SK-N-SH (cell line): ENCODE measurements around the gene WASF2. TPM values are rescaled to one million over a fixed set of nuclear protein-coding genes. Genes with fewer than 3 reads are reported as not detected.

Experiments used
- CTCF ChIA-PET: fragments of 300-600, 350-600 bp; formaldehyde crosslinking; extraction: SDS; loops from one replicate; lab custom pipeline; 2021; lab: Yijun Ruan, JAX
- POLR2A ChIA-PET: fragments of 350-600 bp; sonication (Branson Sonifier 250); formaldehyde crosslinking; extraction: SDS; loops from one replicate; lab custom pipeline; 2020; ENCODE audit warnings: antibody characterized with exemption, inconsistent platforms; lab: Yijun Ruan, JAX
- DNase-seq: peaks from one replicate; pipeline ENCODE4 v3.0.0; 2012
- H2AFZ ChIP-seq: fragments of 200-600 bp; sonication (generic); 2 replicates; pipeline ENCODE4 v1.8.1; 2016; ENCODE audit warnings: antibody characterized with exemption, mild to moderate bottlenecking, low read depth
- H3F3A ChIP-seq: fragments of 200-600 bp; sonication (generic); replicated peaks from 2 replicates; pipeline ENCODE3; 2016; ENCODE audit warnings: antibody characterized with exemption, mild to moderate bottlenecking; ENCODE audit not compliant: insufficient read depth
- H3K27ac ChIP-seq, 2 experiments: fragments of 200-500 bp in 1 of 2; fragments of 200-600 bp in 1 of 2; sonication (Bioruptor generic) in 1 of 2; sonication (generic), shearing (Covaris generic) in 1 of 2; 2 replicates each; pipeline versions ENCODE4 v1.5.1 to v1.6.1; 2014 to 2016; ENCODE audit warnings: low read depth in 2 of 2, inconsistent platforms in 1 of 2, low read length in 1 of 2, mild to moderate bottlenecking in 1 of 2, mixed read lengths in 1 of 2
- H3K27me3 ChIP-seq: fragments of 200-600 bp; sonication (generic), shearing (Covaris generic); 2 replicates; pipeline ENCODE4 v1.6.1; 2016; ENCODE audit warnings: mixed run types; ENCODE audit not compliant: insufficient read depth
- H3K36me3 ChIP-seq, 2 experiments: fragments of 200-500 bp in 1 of 2; fragments of 200-600 bp in 1 of 2; sonication (Bioruptor generic) in 1 of 2; sonication (generic) in 1 of 2; replicated peaks in 1 of 2; 2 replicates each; pipeline versions ENCODE3 to v1.5.1; 2014 to 2016; ENCODE audit warnings: low read length in 1 of 2, mild to moderate bottlenecking in 1 of 2; ENCODE audit not compliant: insufficient read depth in 2 of 2, control insufficient read depth in 1 of 2
- H3K4me1 ChIP-seq, 2 experiments: fragments of 200-500 bp in 1 of 2; fragments of 200-600 bp in 1 of 2; sonication (Bioruptor generic) in 1 of 2; sonication (generic), shearing (Covaris generic) in 1 of 2; 2 replicates each; pipeline versions ENCODE4 v1.5.1 to v1.6.1; 2014 to 2016; ENCODE audit warnings: low read depth in 1 of 2, low read length in 1 of 2, mixed run types in 1 of 2; ENCODE audit not compliant: insufficient read depth in 2 of 2, control insufficient read depth in 1 of 2
- H3K4me2 ChIP-seq: fragments of 200-600 bp; sonication (generic), shearing (Covaris generic); 2 replicates; pipeline ENCODE4 v1.6.1; 2017; ENCODE audit warnings: mixed run types
- H3K4me3 ChIP-seq, 2 experiments: fragments of 200-500 bp in 1 of 2; fragments of 200-600 bp in 1 of 2; sonication (Bioruptor generic) in 1 of 2; sonication (generic), shearing (Covaris generic) in 1 of 2; 2 replicates each; pipeline versions ENCODE4 v1.5.1 to v1.8.1; 2014 to 2016; ENCODE audit warnings: low read depth in 2 of 2, inconsistent platforms in 1 of 2, low read length in 1 of 2, mild to moderate bottlenecking in 1 of 2, mixed read lengths in 1 of 2, moderate library complexity in 1 of 2
- H3K79me2 ChIP-seq: fragments of 200-600 bp; sonication (generic); 2 replicates; pipeline ENCODE4 v1.8.1; 2017; ENCODE audit warnings: mild to moderate bottlenecking; ENCODE audit not compliant: insufficient read depth
- H3K9ac ChIP-seq: fragments of 200-600 bp; sonication (generic); 2 replicates; pipeline ENCODE4 v1.6.1; 2017; ENCODE audit warnings: mixed run types
- H3K9me2 ChIP-seq: fragments of 200-600 bp; sonication (generic); 2 replicates; pipeline ENCODE4 v1.6.1; 2017; ENCODE audit warnings: mixed run types
- H3K9me3 ChIP-seq: fragments of 200-600 bp; sonication (generic); 2 replicates; pipeline ENCODE4 v1.6.1; 2017; ENCODE audit warnings: mixed run types, mild to moderate bottlenecking, moderate library complexity
- H4K20me1 ChIP-seq: fragments of 200-600 bp; sonication (generic); 2 replicates; pipeline ENCODE4 v1.6.1; 2017; ENCODE audit warnings: mild to moderate bottlenecking, mixed run types; ENCODE audit not compliant: insufficient read depth
- CTCF ChIP-seq: fragments of 200-600 bp; sonication (generic); IDR thresholded peaks from 2 replicates; pipeline ENCODE4 v1.6.1; 2017; ENCODE audit warnings: antibody characterized with exemption, mild to moderate bottlenecking, moderate library complexity
- ELF1 ChIP-seq: IDR thresholded peaks from 2 replicates; pipeline ENCODE4 v1.4.0; 2012
- FOSL2 ChIP-seq: IDR thresholded peaks from 2 replicates; pipeline ENCODE4 v1.4.0; 2012; ENCODE audit warnings: low read depth, mild to moderate bottlenecking, moderate library complexity, borderline replicate concordance
- FOXJ3 ChIP-seq: sonication (generic); formaldehyde crosslinking; IDR thresholded peaks from 2 replicates; pipeline ENCODE4 v1.5.1; 2020; ENCODE audit warnings: mild to moderate bottlenecking, missing genetic modification reagents
- FOXM1 ChIP-seq: IDR thresholded peaks from 2 replicates; pipeline ENCODE4 v1.4.0; 2012; ENCODE audit warnings: low read depth, mild to moderate bottlenecking
- GATA2 ChIP-seq: sonication (generic); formaldehyde crosslinking; IDR thresholded peaks from 2 replicates; pipeline ENCODE4 v1.5.0; 2020; ENCODE audit warnings: mild to moderate bottlenecking, missing genetic modification reagents
- JUND ChIP-seq: IDR thresholded peaks from 2 replicates; pipeline ENCODE4 v1.4.0; 2012
- MXI1 ChIP-seq: IDR thresholded peaks from 2 replicates; pipeline ENCODE4 v1.6.1; 2012; ENCODE audit warnings: mild to moderate bottlenecking, low read depth, low read length, improper control_type of control experiment
- NFIC ChIP-seq: IDR thresholded peaks from 2 replicates; pipeline ENCODE4 v1.4.0; 2012; ENCODE audit warnings: borderline replicate concordance
- NRF1 ChIP-seq: IDR thresholded peaks from 2 replicates; pipeline ENCODE4 v1.6.1; 2012; ENCODE audit warnings: low read depth, mild to moderate bottlenecking, low read length
- POLR2AphosphoS5 ChIP-seq: IDR thresholded peaks from 2 replicates; pipeline ENCODE4 v1.6.1; 2012; ENCODE audit warnings: low read depth, low read length
- RAD21 ChIP-seq: IDR thresholded peaks from 2 replicates; pipeline ENCODE4 v1.6.1; 2012; ENCODE audit warnings: mild to moderate bottlenecking, low read length
- RCOR1 ChIP-seq: fragments of 150-350 bp; IDR thresholded peaks from 2 replicates; pipeline ENCODE4 v1.6.1; 2017; ENCODE audit warnings: antibody characterized with exemption, low read length
- RFX5 ChIP-seq: IDR thresholded peaks from 2 replicates; pipeline ENCODE4 v1.6.1; 2012; ENCODE audit warnings: mild to moderate bottlenecking, improper control_type of control experiment, low read length
- SMC3 ChIP-seq: IDR thresholded peaks from 2 replicates; pipeline ENCODE4 v1.6.1; 2012; ENCODE audit warnings: low read depth, low read length, improper control_type of control experiment
- TAF1 ChIP-seq: IDR thresholded peaks from 2 replicates; pipeline ENCODE4 v1.6.1; 2012; ENCODE audit warnings: low read depth, mild to moderate bottlenecking, low read length, moderate library complexity, borderline replicate concordance
- USF1 ChIP-seq: IDR thresholded peaks from 2 replicates; pipeline ENCODE4 v1.4.0; 2012; ENCODE audit warnings: low read depth, borderline replicate concordance
- YY1 ChIP-seq: IDR thresholded peaks from 2 replicates; pipeline ENCODE4 v1.4.0; 2012; ENCODE audit warnings: low read depth, mild to moderate bottlenecking
- WGBS: methylation state at CpG from one replicate; pipeline ENCODE4 v1.1.6; 2017; ENCODE audit warnings: low lambda C conversion rate; 5-methylcytosine and 5-hydroxymethylcytosine counted together
- polyA plus RNA-seq, 3 experiments: library from polyadenylated mRNA; depleted of rRNA; stranded (reverse); fragments of >200 nt; gene quantifications; 2 replicates each; pipeline ENCODE4 v1.2.3, GENCODE V29; 2012

Gene WASF2
- polyA plus RNA-seq, 1 of the 3 experiments (the other 2 are of a cell fraction) = 27.1 TPM

GRCh38 chr1:27417713-27418112 is 72.3 kb downstream of the WASF2 start:
- H3K9me2 ChIP-seq = no peaks in the 10 kb centered on the region
- WGBS = 95% methylated on average over 3 of the region's 3 CpGs
- peaks cover 16% of the 10 kb centered on the region for H3F3A ChIP-seq
- H3K4me3 ChIP-seq = no peak overlapping the region
- H3K4me2 ChIP-seq = no peak overlapping the region
- no peak for DNase-seq
- TF ChIP-seq RFX5 = no peak
- no peak for TF ChIP-seq RAD21
- no peak for TF ChIP-seq SMC3
- TF ChIP-seq ELF1 = no peak
- no peak for TF ChIP-seq FOSL2
- TF ChIP-seq NRF1 = no peak
- TF ChIP-seq YY1 = no peak
- TF ChIP-seq RCOR1 = no peak
- TF ChIP-seq GATA2 (CRISPR knock-in tag) = no peak
- TF ChIP-seq CTCF = no peak
- TF ChIP-seq MXI1 = no peak
- no peak for TF ChIP-seq FOXJ3 (CRISPR knock-in tag)
- TF ChIP-seq TAF1 = no peak
- TF ChIP-seq NFIC = no peak
- TF ChIP-seq FOXM1 = no peak
- no peak for TF ChIP-seq JUND
- no peak for TF ChIP-seq POLR2AphosphoS5
- H3K27me3 ChIP-seq = no peaks in the 10 kb centered on the region
- peaks cover 53 to 56% of the 10 kb centered on the region in 2 experiments for H3K36me3 ChIP-seq
- POLR2A ChIA-PET = no interaction called here
- H3K27ac ChIP-seq = peak overlapping the region; percentile 17 to 67; a peak in 3 of 4 replicates
- peaks cover 0 to 14% of the 10 kb centered on the region in 2 experiments; a peak in 1 of 4 replicates for H3K4me1 ChIP-seq
- no peak overlapping the region for H2AFZ ChIP-seq
- no peaks in the 10 kb centered on the region for H3K9me3 ChIP-seq
- H3K79me2 ChIP-seq = peaks cover 40% of the 10 kb centered on the region
- H4K20me1 ChIP-seq = no peaks in the 10 kb centered on the region
- CTCF ChIA-PET = interaction anchor here (1.2 to 16.9 kb wide), 3 partner anchors 23 to 189 kb away, joined by 3 to 111 read pairs (median 20); partner anchors contain the start of gene AHDC1
- peak overlapping the region; percentile 33; the same call in 1 of the 2 replicates for H3K9ac ChIP-seq

- no peaks in the 10 kb centered on the region for H3K9me2 ChIP-seq
- 81% methylated on average over 3 of the region's 3 CpGs for WGBS
- DNase-seq = peak; percentile 45
- peaks cover 62 to 66% of the 10 kb centered on the region in 2 experiments for H3K36me3 ChIP-seq
- no peak overlapping the region for H3K27ac ChIP-seq
- no peaks in the 10 kb centered on the region for H3K9me3 ChIP-seq
- H3K4me2 ChIP-seq = no peak overlapping the region
- no peaks in the 10 kb centered on the region for H4K20me1 ChIP-seq
- no peaks in the 10 kb centered on the region for H3K27me3 ChIP-seq
- H3K4me3 ChIP-seq = no peak overlapping the region
- ChIA-PET POLR2A (no interaction called here), CTCF (interaction anchor here (0.6 to 16.9 kb wide), 15 partner anchors 9 to 253 kb away, joined by 3 to 111 read pairs (median 4); partner anchors contain the start of gene AHDC1)
- peaks cover 16% of the 10 kb centered on the region for H3F3A ChIP-seq
- peaks cover 29% of the 10 kb centered on the region for H3K79me2 ChIP-seq
- H3K9ac ChIP-seq = no peak overlapping the region
- TF ChIP-seq USF1 = no peak
- peak; percentile 58 for TF ChIP-seq SMC3
- TF ChIP-seq CTCF = peak; percentile 58
- TF ChIP-seq POLR2AphosphoS5 = no peak
- peak; percentile 56 for TF ChIP-seq RAD21
- no peak for TF ChIP-seq FOXM1
- no peak for TF ChIP-seq ELF1
- TF ChIP-seq, all 33 proteins: peak for 3
- H2AFZ ChIP-seq = no peak overlapping the region
- H3K4me1 ChIP-seq = peaks cover 0 to 14% of the 10 kb centered on the region in 2 experiments; a peak in 1 of 4 replicates
These were observed 73.4 kb downstream of the WASF2 start for GRCh38 chr1:27416387-27417111.
